SIG-M5 treated with dmso at 0.1 percent for 504 hours (cell line): Measurements from ENCODE around the gene CHRM5.
A peak's percentile ranks its signal among the peaks of the same experiment; 100 is the strongest.
"Not testable (repeated sequence)": the region's sequence is repeated elsewhere in the genome, so short reads cannot be mapped to it uniquely, and the experiment has no call there.

ENCODE experiments used
- DNase-seq: peaks from one replicate; lab custom pipeline; 2025; ENCODE audit not compliant: unreplicated experiment; lab: John Stamatoyannopoulos, UW

The CHRM5 gene

GRCh38 chr15:34038871-34039789 is 70.8 kb downstream of the CHRM5 start, which contains the start of gene AVEN:
Gene AVEN (minus strand): TSS chr15:34039204. CDS start chr15:34039046, 158 bp downstream.
- DNase-seq, result peak; percentile 52

GRCh38 chr15:34039790-34040113 is 71.5 kb downstream of the CHRM5 start:
- peak; percentile 52 for DNase-seq

- no peak for DNase-seq
Measured at GRCh38 chr15:34043391-34043790, 75.1 kb downstream of the CHRM5 start.

- DNase-seq, result no peak
Measured at GRCh38 chr15:34043813-34044212, 75.5 kb downstream of the CHRM5 start.

GRCh38 chr15:34046471-34047145 is 78.3 kb downstream of the CHRM5 start:
- no peak for DNase-seq

- DNase-seq, result no peak
Measured at GRCh38 chr15:34047893-34048775, 79.8 kb downstream of the CHRM5 start.

GRCh38 chr15:34049112-34049511 is 80.8 kb downstream of the CHRM5 start:
- DNase-seq, result no peak

GRCh38 chr15:34050385-34050784 is 82.1 kb downstream of the CHRM5 start:
- not testable (repeated sequence) for DNase-seq

- DNase-seq, result no peak
Measured at GRCh38 chr15:34054081-34054707, 85.9 kb downstream of the CHRM5 start.

- no peak for DNase-seq
Measured at GRCh38 chr15:34055868-34056595, 87.7 kb downstream of the CHRM5 start.

GRCh38 chr15:34056911-34057310 is 88.6 kb downstream of the CHRM5 start:
- no peak for DNase-seq

GRCh38 chr15:34059476-34059875 is 91.2 kb downstream of the CHRM5 start:
- no peak for DNase-seq

- no peak for DNase-seq
Measured at GRCh38 chr15:34059946-34060345, 91.6 kb downstream of the CHRM5 start.

- no peak for DNase-seq
Measured at GRCh38 chr15:34064438-34064837, 96.1 kb downstream of the CHRM5 start.

- no peak for DNase-seq
Measured at GRCh38 chr15:34065261-34065660, 97.0 kb downstream of the CHRM5 start.

- no peak for DNase-seq
Measured at GRCh38 chr15:34065941-34066340, 97.6 kb downstream of the CHRM5 start.

- DNase-seq, result no peak
Measured at GRCh38 chr15:34070003-34070402, 101.7 kb downstream of the CHRM5 start.

GRCh38 chr15:34076785-34077184 is 108.5 kb downstream of the CHRM5 start:
- no peak for DNase-seq

GRCh38 chr15:34078900-34079299 is 110.6 kb downstream of the CHRM5 start:
- DNase-seq, result no peak

- no peak for DNase-seq
Measured at GRCh38 chr15:34079904-34080303, 111.6 kb downstream of the CHRM5 start.
